HTERT RPE-1 (cell line): ENCODE measurements around the gene HTATSF1.

Source experiments
- in situ Hi-C: fragments of 300-500 bp; cut with MboI; formaldehyde crosslinking; loops from 4 replicates; pipeline ENCODE4 v1.14.3; 2020; ENCODE audit warnings: low sequenced_read_pairs

The HTATSF1 gene

DNA sequence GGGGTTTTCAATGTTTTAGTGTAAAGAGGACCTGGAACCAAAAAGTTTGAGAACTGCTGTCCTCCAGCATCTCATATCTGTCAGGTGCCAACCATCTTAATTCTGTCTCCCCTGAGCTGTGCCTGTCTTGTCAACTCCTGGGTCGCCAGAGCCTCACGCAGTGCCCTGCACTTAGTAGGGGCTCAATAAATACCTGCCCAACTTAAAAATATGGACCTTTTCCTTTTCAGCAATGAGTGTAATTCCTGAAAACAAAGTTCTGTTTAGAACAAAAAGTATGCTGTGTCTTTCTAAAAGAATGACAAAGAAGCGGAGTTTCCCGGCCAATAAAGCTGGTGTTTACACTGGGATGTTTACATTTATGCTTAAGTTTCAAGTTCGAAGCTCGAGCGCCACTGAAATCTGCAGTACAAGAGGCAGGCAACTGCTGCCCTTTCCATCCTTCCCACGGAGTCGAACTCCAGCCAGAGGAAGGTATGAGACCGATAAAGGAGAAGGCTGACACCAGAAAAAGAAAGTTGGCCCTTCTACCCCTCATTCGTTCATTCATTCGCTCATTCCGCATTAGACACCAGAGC, 1.1 kb upstream of the HTATSF1 start:
- in situ Hi-C loops, result no loop called here

DNA sequence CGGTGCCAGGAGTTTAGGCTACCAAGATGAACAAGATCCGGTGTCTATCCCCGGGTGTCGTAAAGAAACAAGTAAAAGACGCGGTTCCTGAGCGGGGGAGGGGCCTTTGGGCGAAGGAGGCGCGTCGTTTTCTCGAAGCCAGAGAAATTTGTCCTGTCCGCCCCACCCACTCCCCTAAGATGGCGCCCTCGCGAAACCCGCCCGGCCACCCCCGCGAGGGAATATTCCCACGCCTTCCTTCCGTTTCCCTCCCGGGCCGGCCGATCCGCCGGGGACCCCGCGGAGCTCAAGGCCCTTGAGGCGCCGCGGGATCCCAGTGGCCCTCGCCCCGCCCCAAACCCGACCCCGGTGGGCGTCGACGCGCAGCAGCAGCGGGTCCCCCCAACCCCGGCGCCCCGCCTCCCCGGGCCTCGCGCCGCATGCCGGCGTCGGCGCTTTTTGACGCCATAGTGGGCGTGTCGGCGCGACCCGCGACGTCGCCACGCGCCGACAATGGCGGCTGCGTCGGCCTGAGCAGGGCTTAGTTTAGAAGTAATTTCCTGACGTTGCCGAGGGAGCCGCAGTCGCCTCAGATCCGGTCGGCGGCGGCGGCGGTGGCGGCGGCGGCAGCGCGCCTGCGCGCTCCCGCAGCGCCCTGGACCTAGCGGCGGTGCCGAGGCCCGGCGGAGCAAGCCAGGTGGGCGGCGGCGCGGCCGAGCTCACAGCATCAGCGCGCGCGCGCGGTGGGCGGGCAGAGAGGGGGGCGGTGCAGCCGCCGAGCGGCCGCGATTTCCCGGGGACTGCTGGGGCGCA, 432 bp upstream of the HTATSF1 start:
- in situ Hi-C loops, result no loop called here

- in situ Hi-C loops, result no loop called here
Measured at GRCh38 chrX:136519069-136519468, 21.7 kb downstream of the HTATSF1 start.

- in situ Hi-C loops, result no loop called here
Measured at GRCh38 chrX:136523770-136524169, 26.4 kb downstream of the HTATSF1 start.

DNA sequence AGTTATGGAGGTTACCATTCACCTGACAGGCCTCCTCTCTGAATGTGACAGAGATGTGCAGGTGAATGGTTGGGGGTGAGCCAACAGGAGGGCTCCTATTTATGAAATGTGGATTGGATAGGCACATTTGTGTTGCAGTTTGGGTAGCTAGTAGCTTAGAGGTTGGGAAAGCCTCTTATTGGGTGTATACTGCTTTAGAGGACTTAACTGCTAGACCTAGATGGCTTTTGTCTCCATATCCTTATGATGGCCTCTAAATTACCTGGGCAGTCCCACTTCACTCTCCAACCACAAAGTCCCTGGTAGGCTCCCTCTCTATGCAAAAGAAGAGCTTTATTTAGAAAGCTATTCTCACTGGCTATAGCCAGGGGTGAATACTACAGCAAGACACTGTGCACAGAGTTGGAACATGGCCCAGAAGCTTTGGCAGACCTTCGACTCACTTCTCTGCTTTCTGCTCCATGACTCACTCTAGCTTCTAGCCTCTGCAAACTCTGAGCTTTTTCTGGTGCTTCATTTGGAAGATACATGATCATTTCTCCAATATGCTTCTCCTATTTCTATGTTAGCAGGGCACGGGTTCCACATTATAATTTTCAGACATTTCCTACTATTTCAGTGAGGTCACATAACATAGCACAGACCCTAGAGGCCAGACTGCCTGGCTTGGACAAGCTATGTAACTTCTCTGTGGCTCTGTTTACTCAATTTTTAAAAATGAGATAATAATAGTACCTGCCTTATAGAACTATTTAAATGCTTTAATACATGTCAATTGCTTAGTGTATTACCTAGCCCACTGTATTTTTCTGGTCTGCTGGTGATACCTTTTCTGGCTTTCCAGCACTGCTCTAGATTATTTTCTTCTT, 28.6 kb downstream of the HTATSF1 start:
- in situ Hi-C loops, result no loop called here

GRCh38 chrX:136528645-136529315, 31.4 kb downstream of the HTATSF1 start:
- in situ Hi-C loops, result no loop called here

DNA sequence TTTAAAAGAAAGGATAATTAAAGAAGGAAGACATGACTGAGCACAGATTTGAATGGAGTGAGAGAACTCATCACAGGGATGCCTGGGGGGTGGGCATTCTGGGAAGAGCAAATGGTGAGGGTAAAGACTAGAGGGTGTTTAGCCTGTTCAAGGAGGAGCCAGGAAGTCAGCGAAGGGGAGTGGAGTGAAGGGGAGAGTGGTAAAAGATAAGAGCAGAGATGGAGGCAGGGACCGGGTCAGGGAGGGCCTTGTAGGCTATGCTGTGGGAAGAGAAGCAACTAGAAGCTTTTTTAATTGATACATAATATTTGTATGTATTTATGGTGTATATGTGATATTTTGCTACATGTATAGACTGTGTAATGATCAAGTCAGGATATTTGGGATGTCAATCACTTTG, 32.4 kb downstream of the HTATSF1 start:
- in situ Hi-C loops, result no loop called here

GRCh38 chrX:136531951-136532350, 34.6 kb downstream of the HTATSF1 start, which contains the start of gene VGLL1:
TSS of gene VGLL1 (plus strand) at chrX:136532215. CDS start at chrX:136536021, 3,806 bp downstream.
- in situ Hi-C loops, result no loop called here

DNA sequence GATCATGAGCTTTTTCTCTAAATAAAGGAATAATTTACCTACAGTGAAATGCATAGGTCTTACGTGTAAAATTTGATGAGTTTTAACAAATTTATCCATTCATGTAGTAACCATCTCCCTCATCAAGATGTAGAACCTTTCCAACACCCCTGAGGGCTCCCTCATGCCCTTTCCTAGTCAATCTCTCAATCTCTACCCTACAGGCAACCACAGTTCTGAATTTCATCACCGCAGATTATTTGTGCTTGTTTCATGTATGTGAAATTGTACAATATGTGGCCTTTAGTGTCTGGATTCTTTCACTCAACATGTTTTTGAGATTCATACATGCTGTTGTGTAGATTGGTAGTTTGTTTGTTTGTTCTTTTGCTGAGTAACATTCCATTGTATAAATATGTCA, 36.7 kb downstream of the HTATSF1 start:
- in situ Hi-C loops, result no loop called here

- in situ Hi-C loops, result no loop called here
Measured at GRCh38 chrX:136538811-136539210, 41.4 kb downstream of the HTATSF1 start.

- in situ Hi-C loops, result no loop called here
Measured at GRCh38 chrX:136540226-136540625, 42.8 kb downstream of the HTATSF1 start.

- in situ Hi-C loops, result no loop called here
Measured at GRCh38 chrX:136541294-136541693, 43.9 kb downstream of the HTATSF1 start.

DNA sequence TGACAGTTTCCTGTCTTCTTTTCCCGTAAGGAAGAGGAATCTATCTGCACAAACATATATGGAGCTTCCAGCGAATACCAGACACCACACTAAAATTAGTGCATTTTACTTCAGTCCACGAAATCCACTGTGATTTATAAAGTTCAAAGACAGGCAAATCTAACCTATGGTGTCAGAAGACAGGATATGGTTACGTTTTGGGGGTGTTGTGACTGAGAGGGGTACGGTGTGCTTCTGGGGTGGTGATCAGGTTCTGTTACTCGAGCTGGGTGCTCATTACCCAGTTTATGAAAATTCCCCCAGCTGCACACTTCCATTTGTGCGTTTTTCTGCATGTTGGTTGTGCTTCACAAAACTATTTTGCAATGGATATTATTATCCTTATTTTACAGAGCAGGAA, 44.9 kb downstream of the HTATSF1 start:
- in situ Hi-C loops, result no loop called here

GRCh38 chrX:136546371-136546781, 49.0 kb downstream of the HTATSF1 start:
- in situ Hi-C loops, result no loop called here

DNA sequence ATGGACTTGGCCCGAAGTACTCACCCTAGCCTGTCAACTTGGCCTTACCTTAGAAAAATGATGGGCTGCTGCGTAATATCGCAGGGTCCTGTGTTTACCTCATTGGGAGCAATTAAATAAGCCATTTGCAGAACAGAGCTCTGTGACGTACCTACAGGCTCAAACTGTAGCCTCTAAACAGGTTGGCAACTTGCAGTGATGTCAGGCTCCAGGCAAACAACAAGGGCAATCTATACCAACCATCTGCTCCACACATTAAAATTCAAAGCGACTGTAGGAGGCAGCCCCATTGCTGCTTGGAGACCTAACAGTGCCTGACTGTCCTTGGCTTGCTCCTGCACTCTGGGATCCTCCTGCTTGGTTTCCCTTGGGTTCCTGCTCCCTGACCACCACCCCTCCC, 51.8 kb downstream of the HTATSF1 start:
- in situ Hi-C loops, result no loop called here

DNA sequence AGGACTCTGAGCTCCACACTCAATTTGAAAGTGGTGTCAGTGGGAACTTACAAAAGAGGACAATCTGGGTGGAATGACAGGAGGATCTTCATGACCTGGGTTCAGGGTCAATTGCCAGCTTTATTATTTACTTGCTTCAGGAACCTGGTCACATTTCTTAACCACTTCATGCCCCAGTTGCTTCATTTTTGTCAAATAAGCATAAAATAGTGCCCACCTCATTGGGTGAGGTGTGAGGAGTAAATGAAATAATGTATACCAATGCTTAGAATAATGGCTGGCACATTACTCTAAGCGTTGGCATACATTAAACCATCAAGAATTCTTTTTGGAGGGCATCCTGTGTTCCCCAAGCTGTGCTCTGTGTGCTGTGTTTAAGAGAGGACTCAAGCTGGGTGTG, 54.0 kb downstream of the HTATSF1 start:
- in situ Hi-C loops, result no loop called here

- in situ Hi-C loops, result no loop called here
Measured at GRCh38 chrX:136555694-136556093, 58.3 kb downstream of the HTATSF1 start.
